IMR-90 (cell line): Measurements from ENCODE around the gene USP50. TPM values are rescaled to one million over a fixed set of nuclear protein-coding genes. Genes with fewer than 3 reads are reported as not detected.

Experiments used
- ATAC-seq: fragments of 200-7000 bp; cut with Tn5 transposase; 2 replicates; pipeline ENCODE4 v1.9.1; 2020; ENCODE audit warnings: low read depth, mild to moderate bottlenecking, moderate library complexity
- Bru-seq: library from RNA; stranded (reverse); fragments of 400-500 nt; gene quantifications from one replicate; lab custom pipeline; 2021; lab: Mats Ljungman, UMichigan
- BruChase-seq, 2 experiments: library from RNA; stranded (reverse); fragments of 400-500 nt; gene quantifications; one replicate each; lab custom pipeline; 2021; lab: Mats Ljungman, UMichigan
- BruUV-seq: library from RNA; stranded (reverse); fragments of 400-500 nt; replicated peaks from 2 replicates; lab custom pipeline; 2021; lab: Mats Ljungman, UMichigan
- CTCF ChIA-PET: fragments of 300-600 bp; formaldehyde crosslinking; extraction: SDS; loops from one replicate; lab custom pipeline; 2021; ENCODE audit warnings: antibody characterized with exemption; lab: Yijun Ruan, JAX
- POLR2A ChIA-PET: fragments of 300-600 bp; sonication (Branson Sonifier 250); formaldehyde crosslinking; loops from one replicate; lab custom pipeline; 2022; ENCODE audit warnings: antibody characterized with exemption; ENCODE audit not compliant: unreplicated experiment; lab: Charles Lee
- DNase-seq: peaks from one replicate; pipeline ENCODE4 v3.0.0; 2013
- H2AFZ ChIP-seq: replicated peaks from 2 replicates; pipeline ENCODE3; 2013; ENCODE audit warnings: low read length, mild to moderate bottlenecking; ENCODE audit not compliant: poor library complexity
- H2AK5ac ChIP-seq: 2 replicates; pipeline ENCODE4 v1.6.1; 2013; ENCODE audit warnings: low read depth, low read length, inconsistent platforms
- H2AK9ac ChIP-seq: replicated peaks from 2 replicates; pipeline ENCODE3; 2013; ENCODE audit warnings: mild to moderate bottlenecking, low read depth, low read length, moderate library complexity; ENCODE audit not compliant: poor library complexity
- H2BK120ac ChIP-seq: 2 replicates; pipeline ENCODE4 v1.6.1; 2013; ENCODE audit warnings: low read depth, low read length, inconsistent platforms
- H2BK15ac ChIP-seq: 3 replicates; pipeline ENCODE4 v1.6.1; 2013; ENCODE audit warnings: low read depth, low read length, inconsistent platforms
- H2BK20ac ChIP-seq: 2 replicates; pipeline ENCODE4 v1.6.1; 2013; ENCODE audit warnings: low read depth, mild to moderate bottlenecking, inconsistent platforms, low read length, moderate library complexity
- H2BK5ac ChIP-seq: 2 replicates; pipeline ENCODE4 v1.6.1; 2013; ENCODE audit warnings: mild to moderate bottlenecking, low read depth, low read length, inconsistent platforms; ENCODE audit not compliant: poor library complexity, severe bottlenecking
- H3K14ac ChIP-seq: replicated peaks from 2 replicates; pipeline ENCODE4 v1.6.1; 2013; ENCODE audit warnings: low read depth, low read length, inconsistent platforms
- H3K18ac ChIP-seq: 2 replicates; pipeline ENCODE4 v1.6.1; 2013; ENCODE audit warnings: low read depth, low read length, control low read depth
- H3K23ac ChIP-seq: 2 replicates; pipeline ENCODE4 v1.6.1; 2013; ENCODE audit warnings: low read depth, low read length, inconsistent platforms
- H3K27ac ChIP-seq: 2 replicates; pipeline ENCODE4 v1.5.1; 2013; ENCODE audit warnings: mild to moderate bottlenecking, control low read depth, low read length; ENCODE audit not compliant: insufficient read depth
- H3K27me3 ChIP-seq: 2 replicates; pipeline ENCODE4 v1.6.1; 2013; ENCODE audit warnings: low read length; ENCODE audit not compliant: control insufficient read depth, insufficient read depth
- H3K36me3 ChIP-seq: 2 replicates; pipeline ENCODE4 v1.6.1; 2013; ENCODE audit warnings: low read length, mixed read lengths; ENCODE audit not compliant: control insufficient read depth, insufficient read depth
- H3K4ac ChIP-seq: 2 replicates; pipeline ENCODE4 v1.6.1; 2013; ENCODE audit warnings: low read depth, low read length, inconsistent platforms
- H3K4me1 ChIP-seq: 2 replicates; pipeline ENCODE4 v1.6.1; 2013; ENCODE audit warnings: low read length, mixed read lengths; ENCODE audit not compliant: control insufficient read depth, insufficient read depth
- H3K4me2 ChIP-seq: 2 replicates; pipeline ENCODE4 v1.6.1; 2013; ENCODE audit warnings: low read depth, mild to moderate bottlenecking, control low read depth, low read length, moderate library complexity
- H3K4me3 ChIP-seq: 2 replicates; pipeline ENCODE4 v1.5.1; 2013; ENCODE audit warnings: low read depth, mild to moderate bottlenecking, control low read depth, low read length, moderate library complexity; ENCODE audit not compliant: insufficient read depth
- H3K56ac ChIP-seq: 2 replicates; pipeline ENCODE4 v1.6.1; 2013; ENCODE audit warnings: low read length, inconsistent platforms; ENCODE audit not compliant: insufficient read depth; ENCODE audit errors: extremely low read depth
- H3K79me1 ChIP-seq, 2 experiments: 2 replicates each; pipeline ENCODE4 v1.6.1; 2013; ENCODE audit warnings: low read length in 2 of 2, inconsistent platforms in 1 of 2, low read depth in 1 of 2
- H3K9ac ChIP-seq: 2 replicates; pipeline ENCODE4 v1.6.1; 2013; ENCODE audit warnings: low read depth, low read length, control low read depth
- H3K9me1 ChIP-seq: 2 replicates; pipeline ENCODE4 v1.6.1; 2013; ENCODE audit warnings: low read length, inconsistent platforms; ENCODE audit not compliant: insufficient read depth
- H3K9me3 ChIP-seq: 2 replicates; pipeline ENCODE4 v1.6.1; 2013; ENCODE audit warnings: low read length; ENCODE audit not compliant: control insufficient read depth, insufficient read depth
- H4K20me1 ChIP-seq: 2 replicates; pipeline ENCODE4 v1.6.1; 2013; ENCODE audit warnings: low read length, inconsistent platforms; ENCODE audit not compliant: insufficient read depth
- H4K5ac ChIP-seq: 2 replicates; pipeline ENCODE4 v1.6.1; 2013; ENCODE audit warnings: mild to moderate bottlenecking, low read depth, low read length, control low read depth
- H4K8ac ChIP-seq, 2 experiments: 2 replicates each; pipeline ENCODE4 v1.6.1; 2013; ENCODE audit warnings: low read depth in 2 of 2, low read length in 2 of 2, control low read depth in 1 of 2, inconsistent platforms in 1 of 2
- H4K91ac ChIP-seq: 2 replicates; pipeline ENCODE4 v1.6.1; 2013; ENCODE audit warnings: low read depth, low read length, inconsistent platforms; ENCODE audit not compliant: insufficient read depth
- BHLHE40 ChIP-seq: fragments of 150-350 bp; IDR thresholded peaks from 2 replicates; pipeline ENCODE4 v1.6.1; 2016; ENCODE audit warnings: mild to moderate bottlenecking, low read depth, low read length
- CEBPB ChIP-seq: IDR thresholded peaks from 2 replicates; pipeline ENCODE4 v1.6.1; 2012; ENCODE audit warnings: low read depth, low read length, improper control_type of control experiment
- MAFK ChIP-seq: IDR thresholded peaks from 2 replicates; pipeline ENCODE4 v1.6.1; 2012; ENCODE audit warnings: low read depth, low read length, improper control_type of control experiment
- MAZ ChIP-seq: IDR thresholded peaks from 2 replicates; pipeline ENCODE4 v1.6.1; 2012; ENCODE audit warnings: low read depth, mild to moderate bottlenecking, low read length, improper control_type of control experiment, moderate library complexity, borderline replicate concordance
- RCOR1 ChIP-seq: IDR thresholded peaks from 2 replicates; pipeline ENCODE4 v1.6.1; 2012; ENCODE audit warnings: mild to moderate bottlenecking, low read length, improper control_type of control experiment; ENCODE audit not compliant: insufficient replicate concordance
- RFX5 ChIP-seq: IDR thresholded peaks from 2 replicates; pipeline ENCODE4 v1.8.0; 2012; ENCODE audit warnings: low read depth, mild to moderate bottlenecking, low read length, moderate library complexity
- SMC3 ChIP-seq: fragments of 150-350 bp; IDR thresholded peaks from 2 replicates; pipeline ENCODE4 v1.6.1; 2016; ENCODE audit warnings: low read depth, mild to moderate bottlenecking, antibody characterized with exemption, low read length, moderate library complexity
- WGBS, 2 experiments: methylation state at CpG; one replicate each; pipeline versions ENCODE4 v1.1.5 to v1.1.7; 2013; ENCODE audit warnings: missing lambda C conversion rate in 2 of 2; ENCODE audit not compliant: insufficient read length in 1 of 2; ENCODE audit errors: extremely low coverage in 2 of 2; 5-methylcytosine and 5-hydroxymethylcytosine counted together
- dilution Hi-C: fragments of 300-500 bp; cut with HindIII; formaldehyde crosslinking; loops from one replicate; pipeline ENCODE4 v1.14.3; 2018; ENCODE audit warnings: low sequenced_read_pairs; ENCODE audit not compliant: unreplicated experiment
- in situ Hi-C: fragments of 300-500 bp; cut with MboI; formaldehyde crosslinking; loops from 3 replicates; pipeline ENCODE4 v1.14.3; 2019; ENCODE audit warnings: low sequenced_read_pairs, inconsistent platforms, mixed read lengths
- intact Hi-C: fragments of 100-400 bp; cut with micrococcal nuclease; formaldehyde crosslinking; loops from 2 replicates; pipeline ENCODE4 v1.10.0; 2022
- long read RNA-seq: library from polyadenylated mRNA; unstranded; transcript quantifications from one replicate; pipeline ENCODE4 v2.0.0, GENCODE V29; 2021; ENCODE audit not compliant: unreplicated experiment
- polyA plus RNA-seq, 3 experiments: library from polyadenylated mRNA; depleted of rRNA; stranded (reverse); fragments of >200 nt; gene quantifications; 2 replicates each; pipeline ENCODE4 v1.2.3, GENCODE V29; 2012; ENCODE audit warnings: low replicate concordance in 1 of 3
- total RNA-seq: library from RNA; depleted of rRNA; stranded (reverse); fragments of >200 nt; gene quantifications from 2 replicates; pipeline ENCODE4 v1.2.3, GENCODE V29; 2012; rRNA removed

Gene USP50
- total RNA-seq (not detected in 2 replicates), polyA plus RNA-seq (2012; rRNA removed) (not detected in 2 replicates), Bru-seq, nascent RNA (percentile 37 among the genes with signal in this experiment), BruChase-seq, experiment 1, labeled RNA remaining after a 6-hour chase (percentile 52 among the genes with signal in this experiment), BruChase-seq, experiment 2, labeled RNA remaining after a 2-hour chase (percentile 46 among the genes with signal in this experiment)
- not detected in 2 replicates for polyA plus RNA-seq (2012; cell fraction: cytosol; rRNA removed)
- not detected in 2 replicates for polyA plus RNA-seq (2012; cell fraction: nucleus; rRNA removed; ENCODE audit: low replicate concordance)
- long read RNA-seq: 0 reads

GRCh38 chr15:50546566-50546965, at the start of gene USP50:
USP50 (minus strand) TSS chr15:50546666; CDS start chr15:50546525, 141 bp downstream.
- H2BK5ac ChIP-seq: no peak within 1 kb of the TSS
- no peak within 1 kb of the TSS for H4K5ac ChIP-seq
- intact Hi-C loops (no loop called here), in situ Hi-C loops (no loop called here), dilution Hi-C loops (no loop called here)
- no peak within 1 kb of the TSS for H3K14ac ChIP-seq
- no TSS peak for BruUV-seq
- H2AK5ac ChIP-seq: no peak within 1 kb of the TSS
- no peak for ATAC-seq
- no peak within 1 kb of the TSS for H3K4ac ChIP-seq
- no peak within 1 kb of the TSS for H2AFZ ChIP-seq
- no peak within 1 kb of the TSS for H2BK15ac ChIP-seq
- no peak within 1 kb of the TSS for H3K23ac ChIP-seq
- H3K56ac ChIP-seq: no peak within 1 kb of the TSS
- no peak within 1 kb of the TSS for H3K9ac ChIP-seq
- TF ChIP-seq RCOR1 (no peak), MAFK (no peak), BHLHE40 (no peak), SMC3 (no peak), RFX5 (no peak), CEBPB (no peak), MAZ (no peak)
- H3K27ac ChIP-seq: no peak within 1 kb of the TSS
- H3K27me3 ChIP-seq: no peaks in the 10 kb centered on the region
- H4K20me1 ChIP-seq: no peaks in the 10 kb centered on the region
- H2BK20ac ChIP-seq: no peak within 1 kb of the TSS
- H2BK120ac ChIP-seq: no peak within 1 kb of the TSS
- CTCF ChIA-PET: no interaction called here
- no peak within 1 kb of the TSS for H4K91ac ChIP-seq
- no peaks in the 10 kb centered on the region for H3K36me3 ChIP-seq
- POLR2A ChIA-PET: no interaction called here
- H3K4me1 ChIP-seq: peaks cover 9% of the 10 kb centered on the region
- no peak within 1 kb of the TSS for H4K8ac ChIP-seq
- no CpG with 5 or more reads among the region's 5 CpGs for WGBS, 2 experiments
- H3K79me1 ChIP-seq: no peaks in the 10 kb centered on the region
- no peak within 1 kb of the TSS for H3K4me3 ChIP-seq
- no peak for DNase-seq
- no peak within 1 kb of the TSS for H3K18ac ChIP-seq
- no peak within 1 kb of the TSS for H3K4me2 ChIP-seq
- peaks cover 3% of the 10 kb centered on the region; the same call in 1 of the 2 replicates for H3K9me1 ChIP-seq
- H3K9me3 ChIP-seq: no peaks in the 10 kb centered on the region
- H2AK9ac ChIP-seq: no peak within 1 kb of the TSS
